ENCODE measurements around the gene BCAN.

DNA sequence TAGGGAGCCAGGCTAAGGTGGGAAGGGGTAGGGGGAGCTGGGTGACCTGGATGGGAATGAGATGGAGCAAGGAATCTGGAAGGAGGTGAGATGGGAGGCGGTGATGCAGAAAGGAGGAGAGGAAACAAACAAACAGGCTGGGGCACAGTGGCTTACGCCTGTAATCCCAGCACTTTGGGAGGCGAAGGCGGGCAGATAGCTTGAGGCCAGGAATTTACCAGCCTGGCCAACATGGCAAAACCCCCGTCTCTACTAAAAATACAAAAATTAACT, 52.7 kb downstream of the BCAN start:
- TF ChIP-seq EZH2 (IDR thresholded peaks at IDR 0.05; ENCODE audit: insufficient read depth, poor library complexity, severe bottlenecking) (no peak), EZH2phosphoT487 (IDR thresholded peaks at IDR 0.05; ENCODE audit: insufficient read depth, low read depth) (no peak)
